PC-3 (cell line): ENCODE data around the gene SIRPG.

Experiments
- EZH2phosphoT487 ChIP-seq: fragments of 300-600 bp; sonication (generic); IDR thresholded peaks from 2 replicates; pipeline ENCODE4 v1.6.1; 2018; ENCODE audit warnings: mild to moderate bottlenecking, antibody characterized with exemption, low read length, borderline replicate concordance
- TF ChIP-seq, protein P1 (sequence below): fragments of 300-600 bp; sonication (generic); conservative IDR thresholded peaks from 2 replicates; pipeline ENCODE4 v1.5.1; 2017; ENCODE audit warnings: antibody characterized with exemption, low read depth, mild to moderate bottlenecking, low read length

DNA sequence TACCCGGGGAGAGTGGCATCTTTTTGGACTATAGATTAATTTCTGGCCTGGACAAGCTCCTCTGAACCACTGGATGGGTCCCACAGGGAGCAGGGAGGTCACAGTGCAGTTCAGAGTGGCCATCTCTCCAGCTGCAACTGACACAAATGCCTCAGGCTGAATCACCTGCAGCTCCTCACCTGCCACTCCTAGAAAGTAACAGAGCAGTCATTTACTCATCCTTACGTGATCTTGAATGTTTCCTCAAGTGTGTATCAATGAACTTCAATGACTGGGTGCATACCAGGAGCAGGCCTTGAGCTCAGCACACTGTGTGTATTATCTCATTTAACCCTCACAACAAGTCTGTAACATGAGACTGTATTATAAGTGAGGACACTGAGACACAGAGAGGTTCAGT is 40.0 kb upstream of the SIRPG start:
- TF ChIP-seq, protein P1, sequence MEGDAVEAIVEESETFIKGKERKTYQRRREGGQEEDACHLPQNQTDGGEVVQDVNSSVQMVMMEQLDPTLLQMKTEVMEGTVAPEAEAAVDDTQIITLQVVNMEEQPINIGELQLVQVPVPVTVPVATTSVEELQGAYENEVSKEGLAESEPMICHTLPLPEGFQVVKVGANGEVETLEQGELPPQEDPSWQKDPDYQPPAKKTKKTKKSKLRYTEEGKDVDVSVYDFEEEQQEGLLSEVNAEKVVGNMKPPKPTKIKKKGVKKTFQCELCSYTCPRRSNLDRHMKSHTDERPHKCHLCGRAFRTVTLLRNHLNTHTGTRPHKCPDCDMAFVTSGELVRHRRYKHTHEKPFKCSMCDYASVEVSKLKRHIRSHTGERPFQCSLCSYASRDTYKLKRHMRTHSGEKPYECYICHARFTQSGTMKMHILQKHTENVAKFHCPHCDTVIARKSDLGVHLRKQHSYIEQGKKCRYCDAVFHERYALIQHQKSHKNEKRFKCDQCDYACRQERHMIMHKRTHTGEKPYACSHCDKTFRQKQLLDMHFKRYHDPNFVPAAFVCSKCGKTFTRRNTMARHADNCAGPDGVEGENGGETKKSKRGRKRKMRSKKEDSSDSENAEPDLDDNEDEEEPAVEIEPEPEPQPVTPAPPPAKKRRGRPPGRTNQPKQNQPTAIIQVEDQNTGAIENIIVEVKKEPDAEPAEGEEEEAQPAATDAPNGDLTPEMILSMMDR: no peak
- TF ChIP-seq EZH2phosphoT487: no peak
